Keratinocyte (primary cell): ENCODE data around the gene CNGA2. TPM values are rescaled to one million over a fixed set of nuclear protein-coding genes. Genes with fewer than 3 reads are reported as not detected.

Experiments used
- DNase-seq: peaks from one replicate; pipeline ENCODE4 v3.0.0-alpha.2; 2011; ENCODE audit warnings: low read depth, missing footprints, low spot score
- FAIRE-seq: peaks from 2 replicates; lab custom pipeline; 2011; peaks lifted over from hg19 to GRCh38; lab: Jason Lieb, UNC
- H2AFZ ChIP-seq: 2 replicates; pipeline ENCODE4 v1.6.0; 2012; ENCODE audit warnings: low read length, control low read depth, inconsistent platforms; ENCODE audit not compliant: control insufficient read depth
- H3K27ac ChIP-seq: 2 replicates; pipeline ENCODE4 v1.5.1; 2011; ENCODE audit warnings: low read length; ENCODE audit not compliant: control insufficient read depth, insufficient read depth
- H3K27me3 ChIP-seq: 3 replicates; pipeline ENCODE4 v1.6.0; 2011; ENCODE audit warnings: low read length; ENCODE audit not compliant: control insufficient read depth, insufficient read depth; ENCODE audit errors: extremely low read depth
- H3K36me3 ChIP-seq, 2 experiments: 2 replicates in 1 of 2; 3 replicates in 1 of 2; pipeline ENCODE4 v1.5.1; 2011; ENCODE audit warnings: low read length in 2 of 2, mild to moderate bottlenecking in 1 of 2; ENCODE audit not compliant: control insufficient read depth in 2 of 2, insufficient read depth in 2 of 2; ENCODE audit errors: extremely low read depth in 1 of 2
- H3K4me1 ChIP-seq: 3 replicates; pipeline ENCODE4 v1.5.1; 2011; ENCODE audit warnings: low read length; ENCODE audit not compliant: control insufficient read depth, insufficient read depth; ENCODE audit errors: extremely low read depth
- H3K4me2 ChIP-seq: 3 replicates; pipeline ENCODE4 v1.6.0; 2011; ENCODE audit warnings: low read depth, low read length; ENCODE audit not compliant: control insufficient read depth, insufficient read depth; ENCODE audit errors: extremely low read depth
- H3K4me3 ChIP-seq, 3 experiments: fragments of 200-600 bp in 1 of 3; sonication (generic) in 1 of 3; 2 replicates in 2 of 3; 3 replicates in 1 of 3; pipeline ENCODE4 v1.5.1; 2011 to 2016; ENCODE audit warnings: low read length in 3 of 3, mild to moderate bottlenecking in 3 of 3, control low read depth in 2 of 3, inconsistent platforms in 1 of 3, low read depth in 1 of 3, mixed read lengths in 1 of 3, mixed run types in 1 of 3, moderate library complexity in 1 of 3; ENCODE audit not compliant: control insufficient read depth in 2 of 3, insufficient read depth in 2 of 3; ENCODE audit errors: extremely low read depth in 1 of 3
- H3K79me2 ChIP-seq: 2 replicates; pipeline ENCODE4 v1.6.0; 2012; ENCODE audit warnings: low read length; ENCODE audit not compliant: control insufficient read depth, insufficient read depth
- H3K9ac ChIP-seq: 3 replicates; pipeline ENCODE4 v1.6.0; 2011; ENCODE audit warnings: low read length; ENCODE audit not compliant: control insufficient read depth, insufficient read depth; ENCODE audit errors: extremely low read depth
- H3K9me1 ChIP-seq: 3 replicates; pipeline ENCODE4 v1.6.0; 2011; ENCODE audit warnings: low read length; ENCODE audit not compliant: control insufficient read depth, insufficient read depth; ENCODE audit errors: extremely low read depth
- H3K9me3 ChIP-seq: 2 replicates; pipeline ENCODE4 v1.5.1; 2012; ENCODE audit warnings: low read depth, low read length; ENCODE audit not compliant: control insufficient read depth
- H4K20me1 ChIP-seq: 3 replicates; pipeline ENCODE4 v1.6.0; 2011; ENCODE audit warnings: low read length; ENCODE audit not compliant: control insufficient read depth, insufficient read depth; ENCODE audit errors: extremely low read depth
- CTCF ChIP-seq, 3 experiments: IDR thresholded peaks in 1 of 3; conservative IDR thresholded peaks in 1 of 3; optimal IDR thresholded peaks in 1 of 3; 2 replicates in 2 of 3; 3 replicates in 1 of 3; pipeline versions ENCODE3 to v1.5.1; 2011; ENCODE audit warnings: low read length in 3 of 3, mild to moderate bottlenecking in 3 of 3, moderate library complexity in 2 of 3, control low read depth in 1 of 3, inconsistent platforms in 1 of 3; ENCODE audit not compliant: insufficient read depth in 2 of 3; ENCODE audit errors: extremely low read depth in 1 of 3
- EZH2 ChIP-seq: IDR thresholded peaks from one replicate; pipeline ENCODE4 v1.6.1; 2012; ENCODE audit warnings: inconsistent platforms, mild to moderate bottlenecking, low read length, moderate library complexity
- dilution Hi-C: fragments of 300-500 bp; cut with MboI; formaldehyde crosslinking; loops from one replicate; pipeline ENCODE4 v1.7.0; 2020; ENCODE audit warnings: low sequenced_read_pairs; ENCODE audit not compliant: extremely low pct_ligation_motif_present
- polyA plus RNA-seq, 5 experiments: library from polyadenylated mRNA; depleted of rRNA in 3 of 5; stranded (reverse) in 3 of 5; stranded (forward) in 1 of 5; unstranded in 1 of 5; fragments of >200 nt; gene quantifications; 1 replicate in 1 of 5; 2 replicates in 3 of 5; 3 replicates in 1 of 5; pipeline versions ENCODE4 v1.2.1 to v1.2.3, GENCODE V29; 2011 to 2012; ENCODE audit warnings: missing spikeins in 2 of 5, low read depth in 1 of 5, low replicate concordance in 1 of 5

Gene CNGA2
- polyA plus RNA-seq, 1 donor (not counting 4 experiments of a cell fraction or from before 2014, with no cell fraction given), result not detected

GRCh38 chrX:151774421-151774820 is 39.9 kb downstream of the CNGA2 start:
- Histone ChIP-seq H3K4me1 (no peaks in the 10 kb centered on the region), H3K9ac (no peak overlapping the region), H3K9me1 (no peaks in the 10 kb centered on the region), H3K9me3 (no peaks in the 10 kb centered on the region), H4K20me1 (no peaks in the 10 kb centered on the region), H3K4me2 (no peak overlapping the region), H3K36me3 (no peaks in the 10 kb centered on the region), H3K27me3 (no peaks in the 10 kb centered on the region), H2AFZ (no peak overlapping the region), H3K79me2 (no peaks in the 10 kb centered on the region), H3K27ac (no peak overlapping the region), H3K4me3 (no peak overlapping the region)
- no peak for TF ChIP-seq EZH2
- TF ChIP-seq CTCF (optimal IDR thresholded peaks at IDR 0.05 in 1 of 3, IDR thresholded peaks at IDR 0.05 in 1 of 3, conservative IDR thresholded peaks at IDR 0.05 in 1 of 3; ENCODE audit: extremely low read depth in 1 of 3, insufficient read depth in 2 of 3, low read length in 3 of 3), result no peak
- dilution Hi-C loops, result no loop called here
- no peak for DNase-seq
- no peak for FAIRE-seq

- no peaks in the 10 kb centered on the region for H4K20me1 ChIP-seq
- no peak for DNase-seq
- dilution Hi-C loops, result no loop called here
Observed at GRCh38 chrX:151776181-151776731, 41.7 kb downstream of the CNGA2 start.

More at GRCh38 chrX:151776181-151776731, 41.7 kb downstream of the CNGA2 start:
- Histone ChIP-seq H3K9ac (no peak overlapping the region), H2AFZ (no peak overlapping the region), H3K4me2 (no peak overlapping the region), H3K4me3 (no peak overlapping the region), H3K9me3 (no peaks in the 10 kb centered on the region), H3K36me3 (no peaks in the 10 kb centered on the region), H3K27me3 (no peaks in the 10 kb centered on the region), H3K27ac (no peak overlapping the region), H3K4me1 (no peaks in the 10 kb centered on the region), H3K79me2 (no peaks in the 10 kb centered on the region), H3K9me1 (no peaks in the 10 kb centered on the region)
- no peak for FAIRE-seq
- TF ChIP-seq CTCF (optimal IDR thresholded peaks at IDR 0.05 in 1 of 3, IDR thresholded peaks at IDR 0.05 in 1 of 3, conservative IDR thresholded peaks at IDR 0.05 in 1 of 3; ENCODE audit: extremely low read depth in 1 of 3, insufficient read depth in 2 of 3, low read length in 3 of 3), result no peak
- no peak for TF ChIP-seq EZH2
